Breast epithelium (tissue), 4 donors: Measurements from ENCODE around the gene KRT3. TPM values are rescaled to one million over a fixed set of nuclear protein-coding genes. Genes with fewer than 3 reads are reported as not detected.

Experiments
- DNase-seq, 2 donors: peaks; one replicate each; pipeline ENCODE4 v3.0.0-alpha.2; 2019; ENCODE audit warnings: low spot score in 2 of 2
- H3K27ac ChIP-seq, 2 donors: fragments of 200-600 bp; sonication (generic) in 1 of 2; one replicate each; pipeline ENCODE4 v1.5.1; 2016 to 2019; ENCODE audit warnings: mild to moderate bottlenecking in 1 of 2
- H3K27me3 ChIP-seq, 2 donors: fragments of 200-600 bp; sonication (generic) in 1 of 2; one replicate each; pipeline versions ENCODE4 v1.5.1 to v1.6.0; 2017 to 2019; ENCODE audit warnings: control low read depth in 1 of 2, mild to moderate bottlenecking in 1 of 2
- H3K36me3 ChIP-seq: fragments of 200-600 bp; one replicate; pipeline ENCODE4 v1.5.1; 2019
- H3K4me1 ChIP-seq, 2 donors: fragments of 200-600 bp; sonication (generic); one replicate each; pipeline ENCODE4 v1.5.1; 2016 to 2019; ENCODE audit warnings: control low read depth in 1 of 2
- H3K4me3 ChIP-seq, 3 donors: fragments of 200-600 bp; sonication (generic); 1 replicate in 2 of 3; 2 replicates in 1 of 3; pipeline ENCODE4 v1.5.1; 2016 to 2019; ENCODE audit warnings: mild to moderate bottlenecking in 3 of 3, moderate library complexity in 2 of 3
- H3K9me3 ChIP-seq, 2 donors: fragments of 200-600 bp; sonication (generic) in 1 of 2; one replicate each; pipeline ENCODE4 v1.5.1; 2016 to 2019; ENCODE audit warnings: control low read depth in 1 of 2
- POLR2A ChIP-seq: fragments of 450-650 bp; IDR thresholded peaks from one replicate; pipeline ENCODE4 v1.6.1; 2016; ENCODE audit warnings: antibody characterized with exemption, mild to moderate bottlenecking, moderate library complexity
- POLR2AphosphoS5 ChIP-seq, 3 donors: sonication (generic); formaldehyde crosslinking; IDR thresholded peaks; one replicate each; pipeline ENCODE4 v1.6.1; 2017; ENCODE audit warnings: antibody characterized with exemption in 3 of 3
- intact Hi-C: fragments of 100-400 bp; cut with DNase I; formaldehyde crosslinking; loops from one replicate; pipeline ENCODE4 v1.15.1; 2023; ENCODE audit warnings: low total_unique reads
- total RNA-seq, 3 donors: library from RNA; depleted of rRNA; stranded (reverse); fragments of >200 nt; gene quantifications; one replicate each; pipeline ENCODE4 v1.1.0, GENCODE V29; 2016
- TF ChIP-seq, protein P1 (sequence below), 3 donors: fragments of 450-650 bp; IDR thresholded peaks; one replicate each; pipeline ENCODE4 v1.5.1; 2016 to 2017; ENCODE audit warnings: antibody characterized with exemption in 3 of 3, mild to moderate bottlenecking in 3 of 3, moderate library complexity in 3 of 3

The KRT3 gene
- total RNA-seq, 3 donors from 2014 or later: not detected

DNA sequence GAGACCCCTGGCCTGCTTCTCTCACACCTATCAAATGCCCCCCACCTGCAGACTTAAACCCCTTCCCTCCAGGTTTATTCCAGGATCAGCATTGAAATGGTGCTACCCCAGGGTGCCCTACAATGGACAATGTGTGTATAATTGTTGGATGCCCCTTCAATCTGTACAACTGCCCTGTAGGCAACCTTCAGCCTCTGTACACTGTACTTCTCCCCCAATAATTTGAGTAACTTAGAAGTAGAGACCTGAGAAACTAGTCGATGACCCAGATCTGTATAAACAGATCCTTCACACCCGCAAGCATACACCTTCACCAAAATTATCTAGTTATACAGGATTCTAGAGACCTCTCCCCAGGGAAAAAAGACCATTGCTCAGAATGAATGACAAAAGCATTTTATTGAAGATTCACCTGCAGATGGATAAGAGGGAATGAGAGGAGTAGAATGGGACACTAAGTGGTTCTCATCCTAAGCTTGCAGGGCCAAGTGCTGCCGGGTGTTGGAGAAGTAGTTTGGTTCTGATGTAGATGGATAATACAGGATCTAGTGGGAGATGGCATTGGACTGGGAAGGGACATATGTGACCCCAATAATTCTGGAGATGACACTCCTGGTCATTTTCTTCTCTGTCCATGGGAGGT is 10.4 kb upstream of the KRT3 start:
- TF ChIP-seq, protein P1, sequence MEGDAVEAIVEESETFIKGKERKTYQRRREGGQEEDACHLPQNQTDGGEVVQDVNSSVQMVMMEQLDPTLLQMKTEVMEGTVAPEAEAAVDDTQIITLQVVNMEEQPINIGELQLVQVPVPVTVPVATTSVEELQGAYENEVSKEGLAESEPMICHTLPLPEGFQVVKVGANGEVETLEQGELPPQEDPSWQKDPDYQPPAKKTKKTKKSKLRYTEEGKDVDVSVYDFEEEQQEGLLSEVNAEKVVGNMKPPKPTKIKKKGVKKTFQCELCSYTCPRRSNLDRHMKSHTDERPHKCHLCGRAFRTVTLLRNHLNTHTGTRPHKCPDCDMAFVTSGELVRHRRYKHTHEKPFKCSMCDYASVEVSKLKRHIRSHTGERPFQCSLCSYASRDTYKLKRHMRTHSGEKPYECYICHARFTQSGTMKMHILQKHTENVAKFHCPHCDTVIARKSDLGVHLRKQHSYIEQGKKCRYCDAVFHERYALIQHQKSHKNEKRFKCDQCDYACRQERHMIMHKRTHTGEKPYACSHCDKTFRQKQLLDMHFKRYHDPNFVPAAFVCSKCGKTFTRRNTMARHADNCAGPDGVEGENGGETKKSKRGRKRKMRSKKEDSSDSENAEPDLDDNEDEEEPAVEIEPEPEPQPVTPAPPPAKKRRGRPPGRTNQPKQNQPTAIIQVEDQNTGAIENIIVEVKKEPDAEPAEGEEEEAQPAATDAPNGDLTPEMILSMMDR (IDR thresholded peaks at IDR 0.05): no peak
- no peak for TF ChIP-seq POLR2AphosphoS5 (IDR thresholded peaks at IDR 0.05)
- no peak for TF ChIP-seq POLR2A
- no peak for DNase-seq
- Histone ChIP-seq H3K4me1 (no peaks in the 10 kb centered on the region), H3K36me3 (no peaks in the 10 kb centered on the region), H3K4me3 (no peak overlapping the region), H3K27me3 (peaks cover 0 to 8% of the 10 kb centered on the region in 2 donors), H3K9me3 (no peaks in the 10 kb centered on the region), H3K27ac (no peak overlapping the region)
- intact Hi-C loops: no loop called here

DNA sequence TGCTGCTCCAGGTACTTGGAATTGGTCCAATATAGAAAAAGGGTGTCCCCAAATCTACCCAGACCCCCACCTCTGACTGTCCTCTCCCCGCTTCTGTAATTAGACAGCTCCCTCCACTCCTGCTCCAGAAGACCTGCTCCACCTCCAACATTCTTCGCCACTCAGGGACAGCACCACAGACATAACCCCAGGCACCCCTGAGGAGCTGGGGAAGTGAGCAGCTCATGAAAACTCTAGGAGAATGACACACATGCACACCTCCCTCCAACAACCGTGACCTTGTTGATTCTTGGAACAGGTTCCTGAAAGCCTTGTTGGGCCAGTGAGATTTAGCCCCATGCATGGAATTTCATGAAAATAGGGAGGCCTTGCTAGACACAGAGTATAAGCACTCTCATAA is 9.8 kb upstream of the KRT3 start:
- no peaks in the 10 kb centered on the region for H3K9me3 ChIP-seq

DNA sequence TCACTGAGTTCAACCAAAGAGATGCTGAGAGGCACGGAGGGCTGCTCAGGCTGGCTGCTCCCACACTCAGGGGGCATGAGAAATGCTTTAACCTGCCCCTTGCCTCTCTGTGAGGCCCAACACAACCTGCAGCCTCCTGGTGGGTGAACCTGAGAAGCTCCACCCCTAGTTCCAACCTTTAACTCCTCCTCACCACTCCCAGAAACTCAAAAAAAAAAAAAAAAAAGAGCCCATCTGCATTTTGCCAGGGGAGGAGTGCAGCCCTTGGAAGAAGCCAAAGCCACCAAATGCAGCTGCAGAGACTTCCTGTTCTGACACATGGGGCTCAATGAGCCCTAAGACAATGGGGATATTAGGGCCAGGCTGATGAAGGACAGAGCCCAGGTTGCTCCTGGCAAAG is 9.1 kb upstream of the KRT3 start:
- Histone ChIP-seq H3K27ac (no peak overlapping the region), H3K4me1 (no peaks in the 10 kb centered on the region), H3K36me3 (no peaks in the 10 kb centered on the region), H3K9me3 (no peaks in the 10 kb centered on the region), H3K27me3 (peaks cover 0 to 8% of the 10 kb centered on the region in 2 donors), H3K4me3 (no peak overlapping the region)
- no peak for TF ChIP-seq POLR2AphosphoS5 (IDR thresholded peaks at IDR 0.05)
- TF ChIP-seq, protein P1 (IDR thresholded peaks at IDR 0.05): no peak
- no peak for TF ChIP-seq POLR2A
- no peak for DNase-seq
- intact Hi-C loops: no loop called here

More for the DNA sequence above, 9.8 kb upstream of the KRT3 start:
- no peak overlapping the region for H3K27ac ChIP-seq
- TF ChIP-seq, protein P1 (IDR thresholded peaks at IDR 0.05): no peak
- TF ChIP-seq POLR2AphosphoS5 (IDR thresholded peaks at IDR 0.05) (no peak), POLR2A (no peak)
- DNase-seq: no peak
- peaks cover 0 to 8% of the 10 kb centered on the region in 2 donors for H3K27me3 ChIP-seq
- H3K36me3 ChIP-seq: no peaks in the 10 kb centered on the region
- intact Hi-C loops: no loop called here
- no peaks in the 10 kb centered on the region for H3K4me1 ChIP-seq
- no peak overlapping the region for H3K4me3 ChIP-seq

DNA sequence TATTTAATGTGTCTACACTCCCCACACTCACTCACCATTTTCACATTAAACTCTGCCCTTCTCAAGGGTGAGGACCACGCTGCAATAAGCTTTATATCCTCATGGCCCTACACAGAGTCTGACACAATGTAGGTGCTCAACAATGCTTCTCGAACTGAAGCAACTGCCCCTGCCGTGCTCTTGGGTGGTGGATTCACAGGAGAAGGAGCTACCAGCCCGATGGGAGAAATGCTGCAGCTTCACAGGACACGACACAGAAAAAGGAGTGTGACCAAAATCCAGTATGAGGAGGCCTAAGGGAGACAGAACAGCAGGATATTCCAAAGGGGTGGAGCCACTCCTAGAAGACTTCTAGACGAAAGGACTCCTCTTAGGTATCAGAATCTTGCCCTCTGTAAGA is 6.5 kb upstream of the KRT3 start:
- Histone ChIP-seq H3K4me3 (no peak overlapping the region), H3K9me3 (no peaks in the 10 kb centered on the region), H3K27ac (no peak overlapping the region), H3K27me3 (peaks cover 0 to 3% of the 10 kb centered on the region in 2 donors), H3K4me1 (no peaks in the 10 kb centered on the region), H3K36me3 (no peaks in the 10 kb centered on the region)
- no peak for TF ChIP-seq POLR2AphosphoS5 (IDR thresholded peaks at IDR 0.05)
- TF ChIP-seq, protein P1 (IDR thresholded peaks at IDR 0.05): no peak
- no peak for TF ChIP-seq POLR2A
- no peak for DNase-seq
- intact Hi-C loops: no loop called here

DNA sequence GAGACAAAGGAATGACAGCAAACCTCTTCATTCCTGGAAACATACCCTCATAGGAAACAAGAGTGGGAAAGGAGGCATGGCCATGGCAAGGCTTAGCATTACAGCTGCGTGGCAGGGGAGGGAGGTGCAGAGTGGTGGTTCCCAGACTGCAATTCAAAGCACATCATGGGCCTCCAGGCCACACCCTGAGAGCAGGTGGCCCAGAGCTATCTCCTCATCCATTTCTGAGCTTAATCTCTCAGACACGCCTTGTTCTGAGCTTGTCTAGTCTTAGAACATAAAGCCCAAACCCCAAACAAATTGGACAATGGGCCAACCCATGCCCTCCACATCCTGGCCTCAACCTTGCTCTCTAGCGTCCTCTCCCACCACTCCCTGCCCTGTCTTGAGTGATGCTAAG is 5.9 kb upstream of the KRT3 start:
- intact Hi-C loops: no loop called here
- H3K27me3 ChIP-seq: no peaks in the 10 kb centered on the region
- no peaks in the 10 kb centered on the region for H3K4me1 ChIP-seq
- no peak overlapping the region for H3K4me3 ChIP-seq
- no peaks in the 10 kb centered on the region for H3K9me3 ChIP-seq
- TF ChIP-seq POLR2A: no peak
- no peak overlapping the region for H3K27ac ChIP-seq
- H3K36me3 ChIP-seq: no peaks in the 10 kb centered on the region
- no peak for DNase-seq
